CD4-positive, alpha-beta T cell treated with Interleukin-6 at 100 ng/mL for 8 hours (primary cell): ENCODE measurements around the gene FRY.
A peak's percentile ranks its signal among the peaks of the same experiment; 100 is the strongest.

ENCODE experiments used
- DNase-seq: peaks from one replicate; pipeline ENCODE4 v3.0.0-alpha.2; 2020; ENCODE audit warnings: mixed read lengths, low spot score

Gene FRY

DNA sequence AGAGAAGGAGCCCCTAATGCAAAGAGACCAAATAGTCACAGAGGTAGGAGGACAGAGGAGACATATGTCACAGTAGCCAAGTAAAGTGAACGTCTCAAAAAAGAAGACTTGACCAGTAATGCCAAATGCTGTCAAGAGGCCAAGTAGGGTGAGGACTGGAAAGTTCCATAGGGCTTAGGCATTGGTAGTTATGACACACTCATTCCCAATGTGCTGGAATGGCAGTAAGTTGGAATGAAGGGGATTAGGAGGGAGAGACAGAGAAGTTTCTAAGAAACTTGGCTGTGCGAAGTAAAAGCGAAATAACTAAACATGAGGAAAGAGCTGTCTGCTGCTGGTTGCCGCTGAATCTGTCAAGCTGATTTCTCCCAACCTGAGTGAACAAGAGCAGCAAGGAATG is 14.9 kb upstream of the FRY start:
- DNase-seq = no peak

DNA sequence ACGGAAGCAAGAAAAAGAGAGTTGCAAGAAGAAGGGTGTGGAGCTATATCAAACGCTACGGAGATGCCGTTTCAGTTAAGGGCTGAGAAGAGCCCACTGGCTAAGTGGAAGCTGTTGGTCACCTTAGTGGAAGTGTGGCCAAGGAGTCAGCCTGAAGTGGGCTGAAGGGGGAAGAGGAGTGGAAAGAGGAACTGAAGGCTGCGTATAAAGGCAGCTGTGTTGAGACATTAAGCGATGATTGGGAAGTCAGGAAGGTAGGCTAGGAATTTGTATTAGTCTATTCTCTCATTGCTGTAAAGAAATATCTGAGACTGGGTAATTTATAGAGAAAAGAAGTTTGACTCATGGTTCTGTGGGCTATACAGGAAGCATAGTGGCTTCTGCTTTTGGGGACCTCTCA is 14.1 kb upstream of the FRY start:
- DNase-seq = no peak

GRCh38 chr13:32019612-32020233 is 11.9 kb upstream of the FRY start:
- DNase-seq = peak; percentile 22

- DNase-seq = no peak
Observed at GRCh38 chr13:32021785-32022184, 9.8 kb upstream of the FRY start.

GRCh38 chr13:32022311-32022710 is 9.3 kb upstream of the FRY start:
- no peak for DNase-seq

GRCh38 chr13:32023096-32023495 is 8.5 kb upstream of the FRY start:
- DNase-seq = no peak

- no peak for DNase-seq
Observed at GRCh38 chr13:32023698-32024097, 7.9 kb upstream of the FRY start.

DNA sequence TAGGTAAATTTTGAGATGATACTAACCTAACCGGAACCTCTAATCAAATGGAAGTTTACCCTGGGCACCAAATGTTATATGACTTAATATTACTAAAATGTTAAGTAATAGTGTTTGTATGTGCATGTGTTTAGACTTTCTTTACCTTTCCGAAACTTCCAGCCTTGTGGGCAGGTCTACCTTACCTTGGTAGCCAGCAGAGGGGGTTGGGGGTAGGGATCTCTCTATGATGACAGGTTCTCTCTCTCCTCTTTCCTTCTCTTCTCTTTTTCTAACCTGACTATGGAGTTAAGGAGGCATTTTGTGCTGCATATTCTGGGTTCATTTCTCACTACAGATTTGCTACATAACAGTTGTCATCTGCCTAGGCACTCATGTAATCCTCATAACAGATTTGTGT is 6.8 kb upstream of the FRY start:
- no peak for DNase-seq

DNA sequence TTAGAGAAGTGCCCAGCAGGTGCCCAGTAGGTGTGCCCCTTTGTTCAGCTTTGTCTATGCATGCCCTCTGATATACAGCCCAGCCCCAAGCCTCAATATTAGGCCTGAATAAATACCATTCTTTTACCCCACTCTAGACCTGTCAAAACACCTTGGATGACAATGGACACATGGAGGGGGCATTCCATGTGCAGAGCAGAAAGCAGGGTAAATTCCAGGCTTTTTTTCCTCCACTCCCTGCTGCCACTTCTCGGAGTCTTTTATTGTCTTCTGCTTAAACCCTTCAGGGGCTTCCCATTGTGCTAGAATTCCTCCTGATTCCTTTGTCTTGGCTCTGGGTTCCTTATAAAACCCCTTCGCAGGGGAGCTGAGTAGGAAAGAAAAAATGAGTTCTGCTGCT is 5.8 kb upstream of the FRY start:
- DNase-seq = no peak

DNA sequence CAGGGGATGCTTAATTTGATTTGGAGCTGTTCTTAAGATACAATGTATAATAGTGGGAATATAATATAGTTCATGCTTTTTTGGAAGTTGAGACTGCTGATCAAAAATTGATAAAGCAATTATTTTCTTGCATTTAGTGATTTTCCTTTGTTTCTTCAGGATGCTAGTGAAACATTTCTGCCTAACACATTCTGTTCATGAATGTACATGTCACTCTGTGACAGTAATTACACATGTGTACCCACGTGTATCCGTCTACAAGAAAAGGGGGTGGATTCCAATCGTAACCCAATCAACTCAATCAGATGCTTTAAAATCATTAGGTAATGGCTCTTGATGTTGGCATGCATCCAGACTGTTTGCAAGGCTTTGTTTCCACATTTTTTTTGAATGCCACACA is 5.0 kb upstream of the FRY start:
- no peak for DNase-seq

DNA sequence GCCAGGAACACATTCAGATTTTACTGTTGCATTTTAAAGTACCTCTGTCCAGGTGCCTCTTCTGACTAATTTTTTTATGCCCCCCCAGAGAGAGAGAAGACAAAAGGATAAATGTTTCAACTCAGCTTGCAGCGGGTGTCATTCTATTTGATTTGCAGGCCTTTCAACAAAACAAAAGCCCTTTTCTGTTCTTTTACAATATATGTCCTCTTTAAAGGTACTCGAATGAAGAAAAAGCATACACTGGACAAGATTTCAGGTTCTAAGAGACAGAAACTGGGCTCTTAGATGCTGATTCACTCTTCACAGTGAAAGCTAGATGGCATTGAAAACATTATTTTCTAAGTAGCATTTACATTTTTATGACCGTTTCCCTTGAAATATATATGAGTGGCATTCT is 2.9 kb upstream of the FRY start:
- no peak for DNase-seq

DNA sequence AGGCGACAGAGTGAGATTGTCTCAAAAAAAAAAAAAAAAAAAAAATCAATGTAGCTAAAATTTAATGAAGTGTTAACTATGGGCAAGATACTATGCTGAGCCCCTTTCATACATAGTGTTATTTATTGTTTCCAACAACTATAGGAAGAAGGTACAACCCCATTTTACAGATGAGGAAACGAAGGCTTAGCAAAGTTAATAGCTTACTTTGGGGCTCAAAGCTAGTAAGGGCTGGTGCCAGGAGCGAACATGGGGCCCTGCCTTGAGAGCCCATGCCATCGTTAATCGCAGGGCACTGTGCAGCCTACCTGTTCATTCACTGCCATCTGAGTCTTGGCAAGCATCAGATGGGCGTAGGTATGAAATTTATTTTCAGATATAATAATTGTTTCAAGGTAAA is 1.9 kb upstream of the FRY start:
- no peak for DNase-seq

- no peak for DNase-seq
Observed at GRCh38 chr13:32031815-32032370, 319 bp downstream of the FRY start.

DNA sequence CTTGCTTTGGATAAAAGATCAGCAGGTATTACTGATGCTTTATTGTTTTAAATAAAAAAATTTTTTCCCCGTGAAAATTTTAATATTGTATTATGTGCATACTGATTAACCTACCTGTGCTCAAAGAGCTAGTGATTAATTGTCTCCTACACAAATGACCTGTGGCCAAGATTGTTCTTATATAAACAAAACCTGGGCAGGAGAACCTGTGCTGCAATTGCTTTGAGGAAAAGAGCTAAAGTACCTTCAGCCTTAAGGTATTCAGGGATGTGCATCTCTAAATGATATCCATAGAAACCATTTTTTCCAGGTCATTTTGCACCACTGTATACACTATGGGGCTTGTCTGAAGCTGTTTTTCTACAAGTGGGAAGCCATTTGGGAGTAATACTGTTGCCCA is 1.2 kb downstream of the FRY start:
- no peak for DNase-seq

DNA sequence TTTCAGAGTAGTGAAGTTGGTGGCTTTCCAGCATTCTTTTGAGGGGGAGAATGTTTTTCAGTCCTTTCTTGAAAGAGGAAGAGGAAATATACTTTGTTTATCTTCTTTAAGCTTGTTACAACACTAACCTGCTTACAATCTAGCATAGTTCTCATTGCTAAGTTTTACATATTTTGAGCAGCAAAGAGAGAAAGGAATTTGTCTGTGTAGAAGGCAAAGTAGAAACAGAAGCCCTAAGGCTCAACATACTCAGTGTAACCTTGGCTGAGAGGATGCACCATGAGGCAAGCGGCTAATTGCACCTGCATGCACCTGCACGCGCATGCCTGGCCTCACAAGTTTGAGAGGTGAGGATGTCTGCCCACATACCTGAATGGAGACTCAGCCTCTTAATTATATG is 2.2 kb downstream of the FRY start:
- no peak for DNase-seq

DNA sequence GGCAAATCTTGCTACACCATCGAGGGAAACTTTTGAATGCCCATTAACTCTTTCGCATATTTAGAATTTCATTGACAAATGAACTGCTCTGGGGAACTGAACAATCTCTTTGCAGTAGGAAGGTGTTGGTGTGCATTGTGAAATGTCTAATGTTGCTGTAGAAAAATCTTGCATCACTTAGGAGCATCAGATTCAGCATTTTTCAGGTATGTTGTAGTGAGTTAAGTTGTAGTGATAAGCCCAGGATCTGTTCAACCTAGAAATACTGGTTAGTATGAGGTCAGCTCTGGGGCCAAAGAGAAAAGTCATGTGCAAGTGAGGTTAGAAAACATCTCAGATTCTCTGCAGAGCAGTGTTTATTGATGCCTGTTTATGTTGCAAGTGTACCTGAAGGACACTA is 4.1 kb downstream of the FRY start:
- DNase-seq = no peak

- no peak for DNase-seq
Observed at GRCh38 chr13:32036126-32036695, 4.6 kb downstream of the FRY start.

DNA sequence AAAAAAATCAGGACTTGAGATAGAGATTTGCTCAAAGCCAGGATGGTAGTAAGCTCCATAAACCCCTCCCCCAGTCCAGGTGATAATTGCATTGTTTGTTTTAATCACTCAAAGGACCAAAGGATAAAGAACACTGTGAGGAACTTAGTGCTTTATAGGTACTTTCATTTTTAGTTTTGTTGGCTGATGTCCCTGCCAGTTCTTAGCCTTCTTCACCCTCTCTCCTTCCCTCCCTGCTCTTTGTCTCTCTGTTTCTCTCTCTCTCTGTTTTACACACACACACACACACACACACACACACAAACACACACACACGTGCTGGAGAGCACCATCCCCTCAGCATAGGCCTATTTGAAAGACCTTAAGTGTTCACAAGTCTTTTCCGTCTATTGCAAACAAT is 5.2 kb downstream of the FRY start:
- DNase-seq = no peak

DNA sequence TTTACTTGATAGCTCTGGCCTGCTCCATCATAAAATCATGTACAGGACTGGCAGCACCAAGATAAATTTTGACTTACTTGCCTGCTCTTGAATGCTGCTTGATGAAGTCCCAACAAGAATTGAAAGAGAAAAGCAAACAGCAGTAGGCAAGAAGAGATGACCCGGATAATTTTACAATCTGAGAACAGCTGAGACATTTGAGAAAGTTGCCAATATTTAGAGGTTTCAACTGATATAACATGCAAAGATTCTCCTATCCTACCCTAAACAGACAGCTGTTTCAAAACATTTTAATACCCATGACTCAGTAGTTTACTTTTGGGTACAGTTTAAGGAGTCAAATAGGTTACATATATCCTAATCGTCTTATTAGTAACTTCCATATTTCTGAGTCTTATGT is 5.9 kb downstream of the FRY start:
- DNase-seq = no peak

- no peak for DNase-seq
Observed at GRCh38 chr13:32038343-32038742, 6.8 kb downstream of the FRY start.

GRCh38 chr13:32039056-32039455 is 7.5 kb downstream of the FRY start:
- DNase-seq = no peak

GRCh38 chr13:32039528-32039927 is 8.0 kb downstream of the FRY start:
- DNase-seq = no peak

GRCh38 chr13:32040052-32040642 is 8.6 kb downstream of the FRY start:
- DNase-seq = no peak

- DNase-seq = no peak
Observed at GRCh38 chr13:32040689-32041088, 9.1 kb downstream of the FRY start.
